Fibroblast of skin of left biceps (primary cell): Measurements from ENCODE around the gene TPGS1.

Source experiments
- DNase-seq, 2 experiments: peaks; one replicate each; pipeline ENCODE4 v3.0.0-alpha.2; 2013; ENCODE audit warnings: low read depth in 2 of 2

TPGS1 gene

DNA sequence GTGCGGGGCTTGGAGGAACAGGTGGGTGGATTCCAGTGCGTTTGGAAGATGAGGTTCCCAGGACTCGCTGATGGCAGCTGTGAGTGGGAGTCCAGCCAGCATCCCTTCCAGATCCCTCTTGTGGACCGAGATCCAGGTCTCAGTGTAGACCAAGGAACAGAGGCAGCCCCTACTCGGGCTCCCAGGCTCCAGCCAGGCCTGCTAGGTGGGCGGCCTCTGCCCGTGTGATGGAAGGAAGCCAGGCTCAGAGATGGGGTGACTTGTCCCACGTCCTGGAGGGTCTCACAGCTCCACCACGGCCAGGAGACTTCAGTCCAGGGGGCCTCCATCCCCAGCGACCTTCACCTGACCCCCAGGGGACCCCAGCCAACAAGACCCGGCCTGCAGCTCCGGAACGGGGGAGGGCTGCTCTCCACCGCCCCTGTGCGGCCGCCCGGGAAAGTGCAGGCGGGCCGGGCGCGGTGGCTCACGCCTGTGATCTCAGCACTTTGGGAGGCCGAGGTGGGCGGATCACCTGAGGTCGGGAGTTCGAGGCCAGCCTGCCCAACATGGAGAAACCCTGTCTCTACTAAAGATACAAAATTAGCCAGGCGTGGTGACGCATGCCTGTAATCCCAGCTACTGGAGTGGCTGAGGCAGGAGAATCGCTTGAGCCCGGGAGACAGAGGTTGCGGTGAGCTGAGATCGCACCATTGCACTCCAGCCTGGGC lies 11.7 kb upstream of the TPGS1 start:
- DNase-seq = no peak

GRCh38 chr19:496112-496665 lies 11.1 kb upstream of the TPGS1 start, which contains the start of gene MADCAM1:
TSS of gene MADCAM1 (plus strand) at chr19:496486. CDS start at chr19:496500, 14 bp downstream.
- DNase-seq = no peak

GRCh38 chr19:496986-497385 lies 10.3 kb upstream of the TPGS1 start:
- DNase-seq = no peak

- no peak for DNase-seq
Observed at GRCh38 chr19:497491-497868, 9.8 kb upstream of the TPGS1 start.

- no peak for DNase-seq
Observed at GRCh38 chr19:497869-498510, 9.3 kb upstream of the TPGS1 start.

DNA sequence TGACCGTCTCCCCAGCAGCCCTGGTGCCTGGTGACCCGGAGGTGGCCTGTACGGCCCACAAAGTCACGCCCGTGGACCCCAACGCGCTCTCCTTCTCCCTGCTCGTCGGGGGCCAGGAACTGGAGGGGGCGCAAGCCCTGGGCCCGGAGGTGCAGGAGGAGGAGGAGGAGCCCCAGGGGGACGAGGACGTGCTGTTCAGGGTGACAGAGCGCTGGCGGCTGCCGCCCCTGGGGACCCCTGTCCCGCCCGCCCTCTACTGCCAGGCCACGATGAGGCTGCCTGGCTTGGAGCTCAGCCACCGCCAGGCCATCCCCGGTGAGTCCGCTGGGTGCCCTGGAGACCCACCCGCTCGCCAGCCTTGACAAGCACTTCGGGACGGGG lies 8.8 kb upstream of the TPGS1 start:
- DNase-seq = no peak

DNA sequence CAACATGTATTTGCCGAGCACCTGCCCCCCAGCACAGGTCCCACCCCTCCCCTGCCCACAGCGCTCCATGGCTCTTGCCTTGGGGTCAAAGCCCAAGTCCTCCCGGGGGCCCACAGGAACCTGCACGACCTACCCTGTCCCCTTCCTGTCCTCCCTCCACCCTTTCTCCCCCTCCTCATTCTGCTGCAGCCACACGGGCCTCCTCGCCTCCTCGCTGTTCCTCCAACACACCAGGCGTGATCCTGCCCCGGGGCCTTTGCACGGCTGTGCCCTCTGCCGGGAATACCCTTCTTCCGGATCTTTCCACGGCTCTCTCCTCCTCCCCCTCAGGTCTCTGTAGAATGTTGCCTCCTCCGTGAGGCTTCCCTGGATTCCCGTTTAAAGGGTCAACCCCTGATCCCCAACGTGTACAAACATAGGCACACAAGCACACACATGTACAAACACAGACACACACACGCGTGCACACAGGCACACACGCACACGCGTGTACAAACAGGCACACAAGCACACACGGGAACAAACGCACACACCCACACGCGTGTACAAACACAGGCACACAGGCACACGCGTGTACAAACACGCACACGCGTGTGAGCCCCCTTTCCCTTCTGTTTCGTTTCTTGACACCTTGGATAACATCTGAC lies 8.2 kb upstream of the TPGS1 start:
- no peak for DNase-seq

- DNase-seq = no peak
Observed at GRCh38 chr19:501646-502045, 5.7 kb upstream of the TPGS1 start.

DNA sequence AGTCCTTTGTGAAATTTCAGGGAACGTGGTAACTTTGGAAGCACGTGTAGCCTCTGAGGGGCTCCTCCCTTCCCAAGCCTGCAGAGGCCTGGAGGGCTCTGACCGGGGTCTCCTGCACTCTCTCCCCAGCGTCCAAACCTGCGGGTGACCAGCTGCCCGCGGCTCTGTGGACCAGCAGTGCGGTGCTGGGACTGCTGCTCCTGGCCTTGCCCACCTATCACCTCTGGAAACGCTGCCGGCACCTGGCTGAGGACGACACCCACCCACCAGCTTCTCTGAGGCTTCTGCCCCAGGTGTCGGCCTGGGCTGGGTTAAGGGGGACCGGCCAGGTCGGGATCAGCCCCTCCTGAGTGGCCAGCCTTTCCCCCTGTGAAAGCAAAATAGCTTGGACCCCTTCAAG lies 2.7 kb upstream of the TPGS1 start:
- no peak for DNase-seq

- peak; percentile 100 for DNase-seq
Observed at GRCh38 chr19:506404-507285, 652 bp upstream of the TPGS1 start.

GRCh38 chr19:508204-509150 lies 1.2 kb downstream of the TPGS1 start:
- DNase-seq = no peak

- peak; percentile 63 to 68 for DNase-seq
Observed at GRCh38 chr19:510606-511100, 3.4 kb downstream of the TPGS1 start.

DNA sequence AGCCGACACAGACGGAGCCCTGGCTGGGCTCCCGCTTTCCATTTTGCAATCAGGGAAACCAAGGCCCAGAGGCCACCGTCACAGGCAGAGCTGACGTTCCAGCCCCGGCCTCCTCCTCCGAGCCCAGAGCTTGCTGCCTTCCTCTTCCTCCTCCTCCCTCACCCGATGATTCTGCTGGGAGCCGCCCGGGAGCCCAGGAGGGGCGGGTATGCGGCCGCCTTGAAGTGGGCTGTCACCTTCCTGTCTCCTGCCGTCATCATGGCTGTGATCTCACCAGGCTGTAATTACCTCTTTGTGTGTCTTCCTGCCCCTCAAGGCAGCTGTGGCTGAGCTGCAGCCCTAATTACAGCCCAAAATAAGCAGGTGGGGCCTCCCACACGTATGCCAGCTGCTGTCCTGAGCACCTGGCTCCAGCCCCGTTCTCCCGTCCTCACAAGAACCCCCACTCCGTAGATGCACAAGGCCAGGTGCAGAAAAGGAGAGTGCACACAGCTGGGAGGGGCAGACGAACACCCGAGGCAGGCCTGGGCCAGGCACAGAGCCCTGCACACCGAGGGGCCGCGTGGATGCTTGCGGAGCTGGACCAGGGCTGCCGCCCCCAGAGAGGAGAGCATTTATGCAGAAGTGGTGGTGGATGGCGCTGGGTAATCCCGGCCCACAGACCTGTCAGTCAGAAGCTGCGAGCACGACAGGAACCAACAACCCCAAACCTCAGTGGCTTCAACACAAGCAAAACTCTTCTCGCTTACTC lies 4.0 kb downstream of the TPGS1 start:
- DNase-seq = no peak

DNA sequence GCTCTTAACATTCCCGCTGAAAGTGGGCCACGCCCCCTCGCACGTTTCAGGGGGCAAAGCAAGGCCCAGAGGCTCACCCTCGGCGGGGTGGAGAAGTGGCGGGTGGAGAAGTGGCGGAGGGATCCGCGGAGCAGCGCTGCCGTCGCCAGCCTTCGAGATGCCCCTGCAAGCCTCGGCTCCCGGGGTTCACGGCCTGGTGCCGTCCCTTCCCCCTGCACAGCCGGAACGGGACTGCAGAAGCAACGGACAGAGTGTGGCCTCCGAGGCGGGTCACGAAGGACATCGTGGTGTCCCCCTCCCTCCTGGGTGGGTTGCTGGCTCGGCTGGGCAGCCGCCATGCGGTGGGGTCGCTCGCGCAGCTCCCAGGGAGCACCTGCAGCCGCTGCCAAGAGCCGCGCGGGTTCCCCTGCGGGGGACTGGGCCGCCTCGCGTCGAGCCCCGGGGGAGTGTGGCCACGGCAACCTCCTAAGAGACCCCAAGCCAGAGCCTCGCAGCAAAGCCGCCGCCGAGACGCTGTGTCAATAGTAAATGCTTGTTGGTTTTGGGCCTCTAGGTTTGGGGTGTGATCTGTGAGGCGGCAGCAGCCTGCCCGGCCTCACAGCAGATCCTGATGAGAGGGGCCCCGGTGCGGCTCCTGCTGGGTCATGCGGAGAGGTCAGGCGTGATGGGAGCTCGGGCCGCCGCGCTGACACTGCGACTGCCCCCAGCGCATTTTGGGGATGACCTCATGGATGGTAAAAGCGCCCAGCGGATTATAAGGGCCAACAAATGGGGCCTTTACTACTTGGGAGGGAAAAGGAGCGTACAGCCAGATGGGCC lies 5.5 kb downstream of the TPGS1 start:
- DNase-seq = no peak

- no peak for DNase-seq
Observed at GRCh38 chr19:513368-514165, 6.3 kb downstream of the TPGS1 start.

- DNase-seq = no peak
Observed at GRCh38 chr19:514166-514663, 6.9 kb downstream of the TPGS1 start.

GRCh38 chr19:517721-518597 lies 10.7 kb downstream of the TPGS1 start:
- DNase-seq = peak; percentile 96 to 97
